Measurements from ENCODE around the gene B4GALT5. TPM values are rescaled to one million over a fixed set of nuclear protein-coding genes. Genes with fewer than 3 reads are reported as not detected.
A peak's percentile ranks its signal among the peaks of the same experiment; 100 is the strongest.

The B4GALT5 gene
- total RNA-seq, 4 donors from 2014 or later = 13.5 to 59.0 (median 25.0) TPM

DNA sequence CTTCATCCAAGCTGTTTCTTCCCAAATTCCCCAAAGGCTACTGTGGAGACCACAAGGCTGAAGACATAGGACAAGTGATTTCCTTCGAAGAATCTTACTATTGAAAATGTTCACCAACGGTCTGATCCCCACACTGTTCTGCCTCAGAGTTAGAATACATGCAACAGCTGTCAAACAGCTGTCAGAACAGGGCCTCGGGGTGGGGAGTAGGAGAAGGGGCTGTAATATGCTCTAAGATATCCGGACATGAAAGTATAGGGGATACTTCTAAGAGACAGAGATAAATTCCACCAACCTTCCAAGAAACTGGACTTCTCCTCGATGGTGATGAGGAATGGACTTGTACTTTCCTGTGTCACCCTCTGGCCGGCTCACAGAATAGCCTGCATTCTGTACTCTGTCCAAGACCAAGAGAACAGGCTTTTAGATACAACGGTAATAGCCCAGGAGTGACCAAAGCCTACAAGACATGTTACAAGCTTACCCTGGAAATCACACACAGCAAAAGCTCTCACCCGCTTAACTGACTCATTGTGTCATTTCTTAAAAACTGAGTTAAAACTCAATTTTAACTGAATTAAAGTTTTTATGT lies 76.5 kb downstream of the B4GALT5 start:
- H3K36me3 ChIP-seq = no peaks in the 10 kb centered on the region
- TF ChIP-seq, protein P1, sequence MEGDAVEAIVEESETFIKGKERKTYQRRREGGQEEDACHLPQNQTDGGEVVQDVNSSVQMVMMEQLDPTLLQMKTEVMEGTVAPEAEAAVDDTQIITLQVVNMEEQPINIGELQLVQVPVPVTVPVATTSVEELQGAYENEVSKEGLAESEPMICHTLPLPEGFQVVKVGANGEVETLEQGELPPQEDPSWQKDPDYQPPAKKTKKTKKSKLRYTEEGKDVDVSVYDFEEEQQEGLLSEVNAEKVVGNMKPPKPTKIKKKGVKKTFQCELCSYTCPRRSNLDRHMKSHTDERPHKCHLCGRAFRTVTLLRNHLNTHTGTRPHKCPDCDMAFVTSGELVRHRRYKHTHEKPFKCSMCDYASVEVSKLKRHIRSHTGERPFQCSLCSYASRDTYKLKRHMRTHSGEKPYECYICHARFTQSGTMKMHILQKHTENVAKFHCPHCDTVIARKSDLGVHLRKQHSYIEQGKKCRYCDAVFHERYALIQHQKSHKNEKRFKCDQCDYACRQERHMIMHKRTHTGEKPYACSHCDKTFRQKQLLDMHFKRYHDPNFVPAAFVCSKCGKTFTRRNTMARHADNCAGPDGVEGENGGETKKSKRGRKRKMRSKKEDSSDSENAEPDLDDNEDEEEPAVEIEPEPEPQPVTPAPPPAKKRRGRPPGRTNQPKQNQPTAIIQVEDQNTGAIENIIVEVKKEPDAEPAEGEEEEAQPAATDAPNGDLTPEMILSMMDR (IDR thresholded peaks at IDR 0.05) = no peak
- no peak for TF ChIP-seq POLR2A (IDR thresholded peaks at IDR 0.05)
- no peaks in the 10 kb centered on the region for H3K27me3 ChIP-seq
- intact Hi-C loops (cut with DNase I; ENCODE audit: low total_unique reads) = no loop called here
- no peak for DNase-seq
- no peak overlapping the region for H3K4me3 ChIP-seq
- H3K4me1 ChIP-seq = no peaks in the 10 kb centered on the region
- H3K27ac ChIP-seq = peak overlapping the region in 1 of 2 donors; percentile 22
- no peaks in the 10 kb centered on the region for H3K9me3 ChIP-seq

DNA sequence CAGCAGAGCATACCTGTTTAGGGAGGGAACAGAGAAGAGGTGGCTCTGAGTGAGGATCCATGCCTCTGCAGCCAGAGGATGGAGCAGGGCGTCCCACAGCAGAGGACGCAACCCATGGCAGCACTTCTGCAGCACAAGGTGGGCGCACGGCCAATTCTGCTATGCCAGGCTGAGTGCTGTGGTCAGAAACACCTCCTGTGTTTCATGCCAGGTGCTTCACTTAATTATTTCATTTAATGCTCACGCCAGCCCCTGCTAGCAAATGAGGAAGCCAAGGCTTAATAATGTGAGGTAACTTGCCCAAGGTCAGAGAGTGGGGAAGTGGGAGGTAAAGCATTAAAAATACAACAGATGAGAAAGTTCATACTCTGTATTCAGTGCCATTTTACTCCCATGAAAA lies 77.2 kb downstream of the B4GALT5 start:
- TF ChIP-seq, protein P1 (IDR thresholded peaks at IDR 0.05) = no peak
- no peak for TF ChIP-seq POLR2A (IDR thresholded peaks at IDR 0.05)
- no peaks in the 10 kb centered on the region for H3K4me1 ChIP-seq
- H3K27ac ChIP-seq = peak overlapping the region; percentile 63 to 74
- H3K36me3 ChIP-seq = no peaks in the 10 kb centered on the region
- no peak overlapping the region for H3K4me3 ChIP-seq
- DNase-seq = no peak
- no peaks in the 10 kb centered on the region for H3K9me3 ChIP-seq
- no peaks in the 10 kb centered on the region for H3K27me3 ChIP-seq
- intact Hi-C loops (cut with DNase I; ENCODE audit: low total_unique reads) = no loop called here

DNA sequence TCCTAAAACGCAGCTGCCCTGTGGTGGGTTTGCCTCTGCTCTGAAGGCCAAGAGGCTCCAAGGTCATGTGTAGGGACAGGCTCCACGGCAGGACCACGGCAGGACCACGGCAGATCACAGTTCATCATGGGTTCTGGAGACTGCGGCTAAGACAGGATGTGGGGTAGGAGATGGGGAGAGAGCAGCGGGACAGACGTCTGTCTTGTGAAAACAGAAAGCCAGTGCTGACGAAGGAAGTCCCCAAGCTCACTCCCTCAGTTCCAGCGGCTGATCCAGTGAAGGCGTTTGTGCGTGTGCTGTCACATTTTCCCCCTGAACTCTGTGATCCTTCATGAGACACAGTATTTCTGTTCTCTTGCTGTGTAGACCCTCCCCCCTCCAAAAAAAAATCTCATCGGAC lies 77.8 kb downstream of the B4GALT5 start:
- TF ChIP-seq POLR2A (IDR thresholded peaks at IDR 0.05) = no peak
- TF ChIP-seq, protein P1 (IDR thresholded peaks at IDR 0.05) = no peak
- Histone ChIP-seq H3K36me3 (no peaks in the 10 kb centered on the region), H3K9me3 (no peaks in the 10 kb centered on the region), H3K27ac (peak overlapping the region; percentile 63 to 74), H3K4me1 (no peaks in the 10 kb centered on the region), H3K27me3 (no peaks in the 10 kb centered on the region), H3K4me3 (no peak overlapping the region)
- DNase-seq = no peak
- intact Hi-C loops (cut with DNase I; ENCODE audit: low total_unique reads) = no loop called here

DNA sequence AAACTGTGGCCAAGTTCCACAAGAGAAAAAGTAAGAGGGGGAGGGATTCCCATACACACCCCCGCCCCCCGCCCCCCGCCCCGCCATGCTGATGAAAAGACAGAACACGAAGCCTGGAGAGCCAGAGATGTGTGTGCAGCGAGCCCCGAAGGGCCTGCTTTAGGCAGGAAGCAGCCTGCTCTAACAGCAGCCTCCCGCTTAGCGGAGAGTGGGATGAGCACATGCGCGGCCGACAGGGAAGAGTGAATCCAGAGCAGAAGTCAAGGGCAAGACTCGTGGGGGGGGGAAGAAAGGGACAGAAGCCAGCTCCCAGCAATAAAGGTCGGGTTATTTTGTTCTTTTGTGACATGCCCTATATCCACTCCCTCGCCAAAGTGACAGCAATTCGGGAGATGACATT lies 78.5 kb downstream of the B4GALT5 start:
- DNase-seq = peak; percentile 66 to 79
- Histone ChIP-seq H3K36me3 (no peaks in the 10 kb centered on the region), H3K27me3 (no peaks in the 10 kb centered on the region), H3K4me1 (no peaks in the 10 kb centered on the region), H3K27ac (peak overlapping the region; percentile 63 to 74), H3K4me3 (no peak overlapping the region), H3K9me3 (no peaks in the 10 kb centered on the region)
- TF ChIP-seq, protein P1 (IDR thresholded peaks at IDR 0.05) = no peak
- no peak for TF ChIP-seq POLR2A (IDR thresholded peaks at IDR 0.05)
- intact Hi-C loops (cut with DNase I; ENCODE audit: low total_unique reads) = no loop called here

DNA sequence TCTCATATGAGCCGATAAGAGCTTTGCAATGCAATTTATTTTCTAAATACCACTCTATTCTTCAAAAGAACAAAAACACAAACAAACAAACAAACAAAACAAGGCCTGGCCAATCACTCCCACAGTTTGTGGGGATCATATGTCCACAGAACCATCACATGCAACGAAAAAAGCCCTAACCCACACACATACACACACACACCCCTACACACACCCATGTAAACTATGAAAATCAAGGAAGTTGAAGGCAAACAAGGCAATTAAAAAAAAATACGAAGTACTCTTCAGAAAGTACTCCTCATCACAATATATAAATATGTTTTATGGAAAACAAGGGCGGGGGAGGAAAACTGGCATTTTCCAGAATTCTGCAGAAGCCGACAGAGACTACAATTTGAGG lies 79.6 kb downstream of the B4GALT5 start:
- H3K36me3 ChIP-seq = no peaks in the 10 kb centered on the region
- intact Hi-C loops (cut with DNase I; ENCODE audit: low total_unique reads) = no loop called here
- DNase-seq = no peak

More for the DNA sequence above, 79.6 kb downstream of the B4GALT5 start:
- peak overlapping the region; percentile 63 to 74 for H3K27ac ChIP-seq
- no peak overlapping the region for H3K4me3 ChIP-seq
- no peaks in the 10 kb centered on the region for H3K4me1 ChIP-seq
- no peaks in the 10 kb centered on the region for H3K9me3 ChIP-seq
- H3K27me3 ChIP-seq = no peaks in the 10 kb centered on the region
- TF ChIP-seq, protein P1 (IDR thresholded peaks at IDR 0.05) = no peak
- TF ChIP-seq POLR2A (IDR thresholded peaks at IDR 0.05) = no peak
